PC-9 (cell line): ENCODE data around the gene DNAJC7. TPM values are rescaled to one million over a fixed set of nuclear protein-coding genes. Genes with fewer than 3 reads are reported as not detected.

ENCODE experiments used
- BruUV-seq: library from RNA; stranded (reverse); fragments of 400-500 nt; replicated peaks from 2 replicates; lab custom pipeline; 2021; lab: Mats Ljungman, UMichigan
- CTCF ChIA-PET: fragments of 300-600 bp; sonication (Branson Sonifier 250); formaldehyde crosslinking; loops from one replicate; lab custom pipeline; 2022; ENCODE audit warnings: antibody characterized with exemption; lab: Charles Lee
- POLR2A ChIA-PET: fragments of 300-600 bp; sonication (Branson Sonifier 250); formaldehyde crosslinking; loops from one replicate; lab custom pipeline; 2022; ENCODE audit warnings: antibody characterized with exemption; ENCODE audit not compliant: unreplicated experiment; lab: Charles Lee
- DNase-seq, 2 experiments: peaks; one replicate each; pipeline versions ENCODE4 v3.0.0 to v3.0.0-alpha.2; 2015 to 2022; ENCODE audit warnings: mixed read lengths in 1 of 2
- H2AFZ ChIP-seq: fragments of 200-600 bp; sonication (generic); 2 replicates; pipeline ENCODE4 v1.8.1; 2017; ENCODE audit warnings: antibody characterized with exemption
- H3F3A ChIP-seq: fragments of 200-600 bp; sonication (generic); 2 replicates; pipeline ENCODE4 v1.8.1; 2017; ENCODE audit warnings: antibody characterized with exemption, mild to moderate bottlenecking, low read depth; ENCODE audit not compliant: insufficient read depth
- H3K27ac ChIP-seq: fragments of 200-600 bp; sonication (generic); 2 replicates; pipeline ENCODE4 v1.6.1; 2016; ENCODE audit warnings: mixed run types
- H3K27me3 ChIP-seq: fragments of 200-600 bp; sonication (generic); 2 replicates; pipeline ENCODE4 v1.6.1; 2016; ENCODE audit warnings: low read depth, mixed run types; ENCODE audit not compliant: insufficient read depth
- H3K36me3 ChIP-seq: fragments of 200-600 bp; sonication (generic); 2 replicates; pipeline ENCODE4 v1.6.1; 2016; ENCODE audit warnings: low read depth, mixed run types
- H3K4me1 ChIP-seq: fragments of 200-600 bp; sonication (generic); replicated peaks from 2 replicates; pipeline ENCODE4 v1.6.1; 2016; ENCODE audit warnings: mixed run types; ENCODE audit not compliant: insufficient read depth
- H3K4me2 ChIP-seq: fragments of 200-600 bp; sonication (generic); 2 replicates; pipeline ENCODE4 v1.6.1; 2017; ENCODE audit warnings: mixed run types
- H3K4me3 ChIP-seq: fragments of 200-600 bp; sonication (generic); 2 replicates; pipeline ENCODE4 v1.6.1; 2016; ENCODE audit warnings: mixed run types
- H3K79me2 ChIP-seq: fragments of 200-600 bp; sonication (generic); 2 replicates; pipeline ENCODE4 v1.6.1; 2017; ENCODE audit warnings: low read depth, mixed run types
- H3K9me2 ChIP-seq: fragments of 200-600 bp; sonication (generic); 2 replicates; pipeline ENCODE4 v1.8.1; 2017; ENCODE audit warnings: mild to moderate bottlenecking; ENCODE audit not compliant: insufficient read depth
- H3K9me3 ChIP-seq: fragments of 200-600 bp; sonication (generic); 2 replicates; pipeline ENCODE4 v1.8.1; 2016; ENCODE audit warnings: low read depth; ENCODE audit not compliant: insufficient read depth
- H4K20me1 ChIP-seq: fragments of 200-600 bp; sonication (generic); 2 replicates; pipeline ENCODE4 v1.8.1; 2017; ENCODE audit not compliant: insufficient read depth
- CTCF ChIP-seq: fragments of 200-600 bp; sonication (generic); conservative IDR thresholded peaks from 2 replicates; pipeline ENCODE4 v1.6.1; 2017; ENCODE audit warnings: mixed run types, antibody characterized with exemption, mild to moderate bottlenecking, moderate library complexity
- EZH2 ChIP-seq: fragments of 200-600 bp; sonication (generic); IDR thresholded peaks from 2 replicates; pipeline ENCODE4 v1.8.0; 2017; ENCODE audit warnings: antibody characterized with exemption, low read depth
- intact Hi-C: fragments of 100-400 bp; cut with micrococcal nuclease; formaldehyde crosslinking; loops from one replicate; pipeline ENCODE4 v1.10.0; 2022; ENCODE audit not compliant: unreplicated experiment
- total RNA-seq: library from RNA; stranded (reverse); gene quantifications from 2 replicates; pipeline ENCODE4 v1.2.3, GENCODE V29; 2021

Gene DNAJC7
- total RNA-seq, 1 experiment from 2014 or later = 96.1 TPM

- no peaks in the 10 kb centered on the region for H3K9me2 ChIP-seq
- no peak for TF ChIP-seq EZH2
- TF ChIP-seq CTCF = no peak
- intact Hi-C loops = no loop called here
- CTCF ChIA-PET = interaction anchor here (0.5 kb wide), 1 partner anchor 10 kb away, joined by 4 read pairs; no protein-coding TSS in a partner anchor
- no TSS peak for BruUV-seq
- no peak overlapping the region for H3K4me2 ChIP-seq
- 0 out of 2 replicates have a peak, but pooled peaks cover 3% of the 10 kb centered on the region for H3F3A ChIP-seq
- no peaks in the 10 kb centered on the region for H3K79me2 ChIP-seq
- no peaks in the 10 kb centered on the region for H3K27me3 ChIP-seq
- POLR2A ChIA-PET = no interaction called here
- no peak overlapping the region for H2AFZ ChIP-seq
- no peaks in the 10 kb centered on the region for H3K4me1 ChIP-seq
- no peaks in the 10 kb centered on the region for H4K20me1 ChIP-seq
- no peak overlapping the region for H3K4me3 ChIP-seq
- no peak for DNase-seq
- no peaks in the 10 kb centered on the region for H3K36me3 ChIP-seq
- no peak overlapping the region for H3K27ac ChIP-seq
- no peaks in the 10 kb centered on the region for H3K9me3 ChIP-seq
Observed at GRCh38 chr17:41942626-41943373, 74.4 kb downstream of the DNAJC7 start.

- Histone ChIP-seq H3K27ac (no peak overlapping the region), H3F3A (0 out of 2 replicates have a peak, but pooled peaks cover 3% of the 10 kb centered on the region), H3K36me3 (no peaks in the 10 kb centered on the region), H3K9me2 (no peaks in the 10 kb centered on the region), H4K20me1 (no peaks in the 10 kb centered on the region), H3K9me3 (no peaks in the 10 kb centered on the region), H3K4me2 (no peak overlapping the region), H3K27me3 (no peaks in the 10 kb centered on the region), H3K79me2 (no peaks in the 10 kb centered on the region), H2AFZ (no peak overlapping the region), H3K4me1 (no peaks in the 10 kb centered on the region), H3K4me3 (no peak overlapping the region)
- BruUV-seq = no TSS peak
- intact Hi-C loops = no loop called here
- DNase-seq = no peak
- TF ChIP-seq CTCF (no peak), EZH2 (no peak)
- ChIA-PET POLR2A (no interaction called here), CTCF (interaction anchor here (0.7 kb wide), 1 partner anchor 44 kb away, joined by 7 read pairs; no protein-coding TSS in a partner anchor)
Observed at GRCh38 chr17:41941168-41941567, 76.1 kb downstream of the DNAJC7 start.

- ChIA-PET CTCF (no interaction called here), POLR2A (interaction anchor here (0.7 kb wide), 1 partner anchor 11 kb away, joined by 5 read pairs; no protein-coding TSS in a partner anchor)
- no peaks in the 10 kb centered on the region for H3K27me3 ChIP-seq
- no peak overlapping the region for H2AFZ ChIP-seq
- DNase-seq = no peak
- BruUV-seq = no TSS peak
- no peak overlapping the region for H3K27ac ChIP-seq
- H3K36me3 ChIP-seq = no peaks in the 10 kb centered on the region
- no peaks in the 10 kb centered on the region for H4K20me1 ChIP-seq
- H3K9me3 ChIP-seq = no peaks in the 10 kb centered on the region
- intact Hi-C loops = no loop called here
- H3K4me2 ChIP-seq = no peak overlapping the region
- H3K4me1 ChIP-seq = no peaks in the 10 kb centered on the region
- H3K4me3 ChIP-seq = no peak overlapping the region
- no peaks in the 10 kb centered on the region for H3K9me2 ChIP-seq
- H3K79me2 ChIP-seq = no peaks in the 10 kb centered on the region
- H3F3A ChIP-seq = 0 out of 2 replicates have a peak, but pooled peaks cover 3% of the 10 kb centered on the region
- TF ChIP-seq EZH2 (no peak), CTCF (no peak)
Observed at GRCh38 chr17:41939693-41940090, 77.5 kb downstream of the DNAJC7 start.
